ENCODE data around the gene LITAFD. TPM values are rescaled to one million over a fixed set of nuclear protein-coding genes. Genes with fewer than 3 reads are reported as not detected.

LITAFD gene
- polyA plus RNA-seq, 3 donors: 0.36 TPM; not detected in 2

- DNase-seq: no peak
These were observed 37.8 kb downstream of the LITAFD start for GRCh38 chr16:8919934-8920462.

GRCh38 chr16:8920645-8921346 is 38.6 kb downstream of the LITAFD start:
- DNase-seq: no peak

- DNase-seq: no peak
These were observed 39.3 kb downstream of the LITAFD start for GRCh38 chr16:8921347-8921984.

- no peak for DNase-seq
These were observed 41.0 kb downstream of the LITAFD start for GRCh38 chr16:8923199-8923598.

GRCh38 chr16:8924214-8924613 is 42.1 kb downstream of the LITAFD start:
- no peak for DNase-seq

GRCh38 chr16:8925455-8925854 is 43.3 kb downstream of the LITAFD start:
- DNase-seq: no peak

GRCh38 chr16:8926827-8927226 is 44.7 kb downstream of the LITAFD start:
- no peak for DNase-seq

- no peak for DNase-seq
These were observed 46.4 kb downstream of the LITAFD start for GRCh38 chr16:8928467-8928957.

- no peak for DNase-seq
These were observed 47.1 kb downstream of the LITAFD start for GRCh38 chr16:8929086-8929748.

- peak; percentile 71 for DNase-seq
These were observed 49.7 kb downstream of the LITAFD start for GRCh38 chr16:8931859-8932258.

- DNase-seq: no peak
These were observed 52.5 kb downstream of the LITAFD start for GRCh38 chr16:8934601-8935000.

Other genes with a start within 250 kb of the LITAFD start
- 10 to 100 TPM; 61.1 to 79.8 (median 66.7) TPM for gene ABAT, start 207.7 kb upstream of the LITAFD start, polyA plus RNA-seq (ENCODE audit: insufficient read length in 3 of 3)
- 10 to 100 TPM; 16.6 to 20.2 (median 18.7) TPM for gene TMEM186, start 84.7 kb upstream of the LITAFD start, polyA plus RNA-seq (ENCODE audit: insufficient read length in 3 of 3)
- 10 to 100 TPM; 18.9 to 22.6 (median 20.1) TPM for gene PMM2, start 84.5 kb upstream of the LITAFD start, polyA plus RNA-seq (ENCODE audit: insufficient read length in 3 of 3)
- 10 to 100 TPM; 85.0 to 89.3 (median 88.7) TPM for gene CARHSP1, start 13.3 kb upstream of the LITAFD start, polyA plus RNA-seq (ENCODE audit: insufficient read length in 3 of 3)
- 100 to 1,000 TPM; 110 to 133 (median 128) TPM for gene USP7, start 81.6 kb downstream of the LITAFD start, polyA plus RNA-seq (ENCODE audit: insufficient read length in 3 of 3)
- 10 to 100 TPM; 40.0 to 47.5 (median 47.2) TPM for gene HAPSTR1, start 209.3 kb downstream of the LITAFD start, polyA plus RNA-seq (ENCODE audit: insufficient read length in 3 of 3)